HG02840 (cell line): ENCODE results near the gene KCNQ1.

ENCODE experiments used
- ATAC-seq: cut with Tn5 transposase; IDR thresholded peaks from one replicate; pipeline ENCODE4 v1.9.1; 2021; ENCODE audit warnings: mild to moderate bottlenecking, moderate library complexity, moderate number of reproducible peaks; ENCODE audit not compliant: unreplicated experiment, low FRiP score

KCNQ1 gene

DNA sequence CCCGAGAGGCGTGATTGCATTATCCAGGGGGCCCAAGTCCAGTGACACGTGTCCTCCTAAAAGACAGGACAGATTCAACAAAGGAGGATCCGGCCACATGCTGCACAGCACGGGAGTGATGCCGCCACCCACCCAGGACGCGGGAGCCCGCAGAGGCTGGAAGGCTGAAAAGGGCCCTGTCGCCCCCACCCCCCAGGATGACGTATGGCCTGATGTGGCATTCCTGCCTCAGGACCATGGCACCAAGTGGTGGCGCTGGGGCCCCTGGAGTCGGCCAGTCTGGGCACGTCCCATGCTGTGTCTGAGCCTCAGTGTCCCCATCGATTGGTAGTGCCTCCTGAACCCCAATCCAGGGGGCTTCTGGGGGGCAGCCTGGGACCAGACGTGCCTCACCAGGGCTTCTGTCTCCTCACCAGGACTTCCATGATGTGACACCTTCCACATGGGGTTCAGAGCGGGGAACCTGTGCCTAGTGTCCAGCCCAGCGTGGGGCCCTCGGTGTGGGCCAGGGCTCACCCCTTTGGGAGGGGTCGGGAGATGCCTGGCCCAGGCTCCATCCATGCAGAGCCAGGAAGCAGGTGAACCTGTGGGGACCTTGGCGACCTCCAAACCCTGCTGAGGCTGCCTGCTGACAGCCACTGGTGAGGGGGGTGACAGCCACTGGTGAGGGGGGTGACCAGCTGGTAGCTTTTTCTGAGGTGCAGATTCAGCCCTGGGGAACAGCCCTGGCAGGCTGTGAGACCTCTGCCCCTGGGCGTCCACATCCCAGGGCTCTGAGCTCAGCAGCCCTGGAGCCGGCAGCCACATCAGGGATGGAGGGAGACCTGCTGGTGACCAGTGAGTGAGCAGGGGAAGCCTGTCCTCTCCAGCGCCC, 75.3 kb downstream of the KCNQ1 start:
- no peak for ATAC-seq

DNA sequence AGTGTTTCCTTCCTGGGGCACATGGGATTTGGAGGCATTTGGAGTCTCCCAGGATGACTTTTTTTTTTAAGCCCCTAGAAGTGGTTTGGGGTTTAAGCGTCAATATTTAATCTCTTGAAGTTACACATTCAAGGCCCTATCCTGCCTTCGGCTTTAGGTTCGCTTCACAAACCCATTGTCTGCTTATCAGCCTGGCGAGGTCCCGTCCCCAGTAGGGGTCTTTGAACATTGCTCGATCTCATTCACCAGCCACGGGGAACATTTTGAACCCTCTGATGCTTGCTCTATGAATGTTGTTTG, 75.9 kb downstream of the KCNQ1 start:
- no peak for ATAC-seq

DNA sequence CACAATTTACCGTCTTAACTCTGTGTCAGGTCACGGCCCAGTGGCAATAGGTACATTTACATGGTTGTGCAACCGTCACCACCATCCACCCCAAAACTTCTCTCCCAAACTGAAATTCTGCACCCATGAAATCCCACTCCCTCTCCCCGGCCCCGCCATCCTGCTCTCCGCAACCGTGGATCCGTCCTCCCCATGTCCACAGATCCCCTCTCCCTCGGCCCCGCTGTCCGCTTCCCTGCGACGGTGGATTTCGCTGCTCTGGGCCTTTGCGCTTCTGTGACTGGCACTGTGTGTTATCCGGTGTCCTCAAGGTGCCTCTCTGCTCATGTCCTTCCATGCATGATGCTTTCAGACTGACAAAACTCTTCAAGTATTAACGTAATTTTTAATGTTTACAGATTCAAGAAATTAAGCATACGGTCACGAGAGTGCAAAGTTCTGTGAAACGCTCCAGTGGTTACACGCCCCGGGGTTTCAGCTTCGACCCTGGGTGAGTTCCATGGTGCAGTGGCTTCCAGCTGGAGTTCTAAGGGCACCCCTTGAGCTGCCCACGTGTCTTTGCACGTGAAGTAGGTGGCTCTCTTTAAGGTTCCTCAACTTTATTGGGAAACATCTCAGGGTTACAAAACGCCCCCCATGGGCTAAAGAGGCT, 76.4 kb downstream of the KCNQ1 start:
- no peak for ATAC-seq

DNA sequence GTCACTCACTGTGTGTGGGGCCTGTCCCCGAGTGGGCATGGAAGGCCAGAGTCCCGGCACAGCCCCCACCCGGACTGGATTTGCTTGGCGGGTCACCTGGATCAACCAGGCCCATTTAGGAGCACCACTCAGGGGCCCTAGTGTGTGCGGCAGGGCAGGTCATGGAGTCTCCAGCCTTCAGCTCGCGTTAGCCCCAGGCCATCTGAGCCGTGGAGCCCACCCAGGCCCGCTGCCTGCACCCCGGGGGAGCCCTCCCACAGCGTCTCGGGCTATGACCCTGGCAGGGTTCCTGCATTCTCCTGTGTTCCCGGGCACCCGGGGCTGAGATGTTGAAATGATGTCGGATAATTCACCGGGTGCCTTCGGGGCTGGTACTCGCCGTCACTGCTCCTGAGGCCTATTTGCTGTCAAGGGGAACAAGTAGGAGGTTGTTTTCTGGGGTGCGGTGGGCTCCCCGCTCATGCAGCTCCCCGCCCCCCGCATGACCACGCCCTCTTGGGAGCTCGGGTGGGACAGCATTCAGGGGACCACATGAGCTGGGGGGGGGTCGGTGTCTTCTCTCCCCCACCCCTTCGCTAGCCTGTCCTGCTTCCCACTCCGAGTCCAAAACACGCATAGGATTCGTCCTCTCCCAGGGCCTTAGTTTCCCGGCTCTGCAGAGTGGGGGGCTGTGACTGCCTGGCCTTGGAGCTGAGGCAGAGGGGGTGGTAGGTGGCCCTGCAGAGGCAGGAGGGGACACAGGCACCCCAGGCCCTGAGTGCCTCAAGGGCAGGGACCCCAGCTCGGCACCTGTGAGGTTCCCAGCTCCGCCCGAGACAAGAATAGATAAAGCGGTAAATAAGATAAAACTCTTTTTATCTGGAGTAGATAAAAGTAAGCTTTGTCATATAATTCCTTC, 77.2 kb downstream of the KCNQ1 start:
- ATAC-seq = no peak

DNA sequence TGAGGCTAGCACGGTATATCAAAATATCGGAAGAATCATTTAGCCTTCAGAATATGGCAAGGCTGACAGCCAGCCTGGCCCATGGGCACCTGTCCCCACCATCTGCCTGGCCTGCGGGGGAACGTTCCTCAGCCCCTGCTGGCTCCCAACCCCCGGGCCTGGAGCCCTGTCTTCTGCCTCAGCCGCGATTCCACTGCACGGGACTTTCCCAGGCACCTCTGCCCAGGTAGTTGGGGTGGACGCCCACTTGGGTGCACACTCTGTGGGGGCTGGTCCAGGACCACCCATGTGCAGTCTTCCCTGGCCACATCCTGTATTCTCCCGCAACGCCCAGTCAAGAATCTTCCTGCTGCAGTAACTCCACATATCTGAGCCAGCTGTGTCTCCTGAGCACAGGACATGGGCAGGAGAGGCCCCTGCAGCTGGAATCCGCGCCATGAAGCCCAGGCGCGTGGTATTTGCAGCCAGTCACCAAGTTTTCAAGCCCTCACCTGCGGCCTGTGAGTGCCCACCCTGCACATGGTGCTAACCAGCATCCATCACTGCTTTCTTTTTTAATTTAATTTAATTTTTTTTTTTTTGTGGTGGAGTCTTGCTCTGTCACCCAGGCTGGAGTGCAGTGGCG, 77.9 kb downstream of the KCNQ1 start:
- ATAC-seq = no peak

DNA sequence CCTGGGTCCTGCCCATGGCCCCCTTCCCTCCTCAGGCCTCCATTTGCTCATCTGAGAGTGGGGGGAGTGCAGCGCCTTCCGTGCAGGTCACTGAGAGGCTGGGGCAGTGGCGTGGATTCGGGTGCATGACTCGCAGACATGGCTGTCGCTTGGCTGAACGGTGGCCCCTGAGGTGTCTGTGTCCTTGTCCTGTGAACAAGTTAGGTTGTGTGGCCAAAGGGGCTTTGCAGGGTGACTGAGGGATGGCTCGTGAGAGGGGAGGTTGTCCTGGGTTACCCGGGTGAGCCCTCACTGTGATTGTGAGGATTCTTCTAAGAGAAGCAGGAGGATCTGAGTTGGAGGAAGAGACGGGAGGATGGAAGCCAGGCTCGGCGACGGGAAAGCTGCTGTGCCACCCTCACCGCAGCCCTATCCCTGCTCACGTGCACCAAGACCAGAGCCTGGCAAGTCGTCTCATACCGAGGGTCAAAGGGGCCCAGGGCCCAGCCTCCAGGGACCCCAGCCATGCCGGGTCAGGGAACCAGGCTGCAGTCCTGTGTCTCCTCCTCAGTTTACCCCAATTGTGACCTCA, 79.1 kb downstream of the KCNQ1 start:
- ATAC-seq = no peak

DNA sequence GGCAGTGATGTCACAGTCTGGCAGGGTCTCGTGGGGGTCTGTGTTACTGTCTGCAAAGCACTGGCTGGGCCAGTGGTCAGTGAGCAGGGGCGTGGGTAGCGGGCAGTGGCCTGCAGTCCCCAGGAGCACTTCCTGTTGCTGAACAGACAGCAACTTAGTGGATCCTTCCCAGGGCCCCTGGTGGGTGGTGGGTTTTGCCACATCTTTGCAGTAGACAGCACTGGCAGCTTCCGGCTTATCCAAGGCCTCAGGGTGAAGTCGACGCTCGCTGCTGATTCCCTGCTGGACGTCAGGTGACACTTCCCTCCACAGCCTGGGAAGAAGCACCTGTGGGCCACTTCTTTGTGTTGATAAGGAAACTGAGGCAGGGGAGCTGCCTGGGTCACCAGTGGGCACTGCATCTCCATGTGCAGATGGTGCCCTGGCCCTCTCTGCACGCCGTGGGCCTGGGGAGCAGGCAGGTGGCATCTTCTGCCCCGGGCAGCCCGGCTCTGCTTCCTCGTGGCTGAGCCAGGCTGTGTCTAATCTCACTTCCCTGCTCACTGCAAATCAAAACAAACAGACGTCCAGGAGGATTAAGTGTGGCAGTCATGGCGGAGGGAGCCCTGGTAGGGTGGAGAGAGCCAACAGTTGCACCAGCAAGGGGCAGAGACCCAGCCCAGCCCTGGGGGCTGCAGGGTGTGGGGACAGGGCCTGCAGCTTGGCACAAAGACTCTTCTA, 79.8 kb downstream of the KCNQ1 start:
- no peak for ATAC-seq

DNA sequence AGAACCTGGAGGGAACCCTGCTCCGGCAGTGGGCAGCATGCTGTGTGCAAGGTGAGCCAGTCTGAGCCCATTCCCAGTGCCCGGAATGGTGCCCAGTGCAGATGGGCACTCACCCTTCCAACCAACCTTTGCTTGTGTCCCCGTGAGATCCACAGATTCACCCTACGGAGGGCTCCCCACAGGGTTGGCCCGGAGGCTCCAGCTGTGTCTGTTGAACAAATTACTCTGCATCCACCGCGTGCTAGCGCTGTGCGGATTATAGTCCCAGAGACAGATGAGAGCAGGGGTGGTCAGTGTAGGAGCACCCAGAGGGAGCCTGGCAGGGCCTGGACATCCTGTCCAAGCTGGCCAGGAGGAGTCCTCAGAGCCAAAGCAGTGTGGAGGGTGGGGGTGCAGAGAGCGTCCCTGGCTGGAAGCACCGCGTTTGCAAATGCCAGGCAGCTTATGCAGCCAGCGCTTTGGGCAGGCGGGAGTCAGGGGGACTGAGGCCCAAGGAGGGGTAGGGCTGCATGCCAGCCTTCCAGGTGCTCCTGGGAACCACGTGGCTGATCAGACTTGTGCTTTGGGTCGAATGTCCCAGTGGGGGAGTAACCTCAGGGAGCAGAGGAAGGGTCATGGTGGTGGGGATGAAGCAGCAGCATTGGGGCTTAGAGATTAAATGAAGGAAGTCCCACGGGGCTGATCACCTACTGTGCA, 80.5 kb downstream of the KCNQ1 start:
- no peak for ATAC-seq

DNA sequence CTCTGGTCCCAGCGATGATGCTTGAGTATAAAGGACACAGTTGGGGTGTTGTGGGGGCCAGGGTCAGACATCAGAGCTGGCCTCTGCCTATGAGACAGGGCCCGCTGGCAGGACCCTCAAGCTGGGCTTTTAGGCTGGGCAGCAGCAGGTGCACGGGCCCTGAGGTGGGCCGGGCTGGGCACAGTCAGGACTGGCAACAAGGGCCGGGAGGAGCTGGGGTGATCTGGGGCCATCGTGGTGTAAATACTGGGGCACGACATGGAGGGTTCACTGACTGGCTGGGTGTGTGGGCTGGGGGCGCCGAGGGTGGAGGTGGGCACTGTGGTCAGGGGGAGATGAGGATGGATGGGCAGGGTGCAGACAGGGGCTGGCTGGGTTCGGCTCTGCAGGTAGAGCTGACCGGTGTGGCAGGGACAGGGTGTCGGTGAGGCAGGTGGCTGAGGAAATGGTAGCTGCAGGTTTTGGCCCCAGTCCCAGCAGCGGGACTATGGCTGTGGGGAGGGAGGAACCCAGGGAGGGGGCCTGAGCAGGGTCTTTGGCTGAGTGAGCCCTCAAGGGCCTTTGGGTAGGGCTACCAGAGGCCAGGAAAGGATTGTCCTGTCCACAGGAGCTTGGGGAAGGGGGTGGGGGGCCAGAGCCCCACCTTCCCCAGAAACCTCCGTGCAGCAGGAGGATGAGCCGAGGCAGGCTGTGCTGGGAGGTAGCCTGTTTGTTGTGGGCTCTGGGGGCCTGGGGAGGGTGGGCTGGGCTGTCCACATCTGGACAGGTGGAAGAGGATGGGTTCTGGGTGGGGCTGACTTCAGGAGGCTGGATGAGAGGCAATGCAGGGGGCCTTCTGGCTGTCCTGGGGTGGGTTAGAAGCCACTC, 81.4 kb downstream of the KCNQ1 start:
- no peak for ATAC-seq

DNA sequence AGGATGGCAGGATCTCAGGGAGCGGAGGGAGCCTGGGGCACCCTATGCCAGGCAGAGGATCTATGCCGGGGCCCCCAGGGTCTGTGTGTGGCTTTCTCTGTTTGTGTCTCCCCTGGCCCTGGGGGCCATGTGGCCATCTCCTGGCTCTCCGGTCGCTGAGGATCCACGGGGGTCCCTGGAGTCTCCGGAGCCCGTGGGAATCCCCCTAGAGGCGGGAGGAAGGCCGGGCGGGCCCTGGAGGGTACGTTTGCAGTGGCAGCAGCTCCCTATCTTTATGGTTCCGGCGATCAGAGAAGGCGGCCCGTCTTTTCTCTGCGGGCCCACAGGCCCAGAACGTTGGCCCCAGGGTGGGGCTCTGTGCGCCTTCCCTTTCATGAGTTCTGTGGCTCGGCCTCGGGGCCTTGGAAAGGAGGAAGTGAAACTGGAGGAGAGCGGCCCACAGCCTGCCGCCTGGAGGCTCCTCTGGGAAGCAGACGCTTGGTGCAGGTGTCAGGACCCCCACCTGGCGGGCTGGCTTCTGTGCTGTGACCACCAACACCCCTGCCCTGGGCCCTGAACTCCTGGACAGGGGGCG, 82.1 kb downstream of the KCNQ1 start:
- no peak for ATAC-seq

DNA sequence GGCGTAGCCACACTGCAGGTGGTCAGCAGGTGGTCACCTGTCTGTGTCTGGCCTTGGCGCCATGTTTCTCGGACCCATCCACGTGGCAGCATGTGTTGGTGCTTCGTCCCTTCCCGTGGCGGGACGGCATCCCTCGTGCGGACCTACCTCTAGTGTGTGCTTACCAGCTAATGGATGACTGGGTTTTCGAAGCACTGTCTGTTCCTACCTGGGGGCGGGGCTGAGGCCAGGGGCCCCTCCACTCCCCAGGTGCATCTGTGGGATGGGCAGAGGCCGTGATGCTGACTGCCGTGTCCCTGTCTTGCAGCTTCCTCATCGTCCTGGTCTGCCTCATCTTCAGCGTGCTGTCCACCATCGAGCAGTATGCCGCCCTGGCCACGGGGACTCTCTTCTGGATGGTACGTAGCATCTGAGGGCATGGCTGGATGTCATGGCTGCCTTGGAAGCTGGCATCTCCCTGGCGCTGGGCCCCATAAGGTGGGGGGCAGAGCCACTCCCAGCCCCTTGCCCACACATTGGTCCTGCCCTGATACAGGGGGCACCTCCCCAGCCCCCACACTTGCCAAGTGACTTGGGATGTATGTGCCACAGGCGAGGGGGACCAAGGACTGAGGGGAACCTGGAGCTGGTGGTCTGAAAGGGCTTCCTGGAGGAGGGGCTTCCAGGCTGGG, 82.9 kb downstream of the KCNQ1 start:
- ATAC-seq = no peak

DNA sequence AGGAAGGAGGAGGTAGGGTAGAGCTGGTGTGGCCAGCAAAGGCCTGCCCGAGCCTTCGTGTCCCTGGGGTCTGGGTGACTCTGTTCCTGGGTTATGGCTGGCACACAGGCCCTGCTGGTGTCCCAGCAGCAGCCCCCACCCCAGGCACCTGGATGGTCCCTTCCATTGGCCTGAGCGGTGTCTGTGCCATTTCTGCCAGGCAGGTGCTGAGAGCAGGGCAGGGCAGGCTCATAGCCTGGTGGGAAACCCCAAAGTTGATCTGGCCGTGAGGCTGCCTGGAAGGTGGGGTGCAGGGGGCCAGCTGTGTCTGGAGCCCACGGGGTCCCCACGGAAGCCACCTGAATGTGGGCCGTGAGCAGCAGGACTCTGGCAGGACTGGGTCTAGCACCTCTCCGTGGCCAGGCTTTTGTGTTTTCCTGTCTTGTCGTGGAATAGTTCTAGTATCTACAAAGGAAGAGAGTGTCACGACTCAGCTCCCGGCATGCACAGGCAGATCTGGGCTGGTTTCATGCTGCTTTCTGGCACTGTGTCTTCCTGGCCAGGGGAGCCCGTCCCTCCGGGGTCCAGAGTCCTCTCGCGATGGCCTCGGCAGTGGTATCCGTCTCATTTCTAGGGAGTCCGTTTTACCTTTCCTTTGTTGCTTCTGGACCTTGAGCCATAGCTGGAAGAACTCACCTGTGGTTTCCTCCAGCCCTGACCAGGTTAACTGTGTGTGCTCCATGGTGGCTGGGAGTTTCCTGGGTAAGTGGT, 83.7 kb downstream of the KCNQ1 start:
- ATAC-seq = no peak

DNA sequence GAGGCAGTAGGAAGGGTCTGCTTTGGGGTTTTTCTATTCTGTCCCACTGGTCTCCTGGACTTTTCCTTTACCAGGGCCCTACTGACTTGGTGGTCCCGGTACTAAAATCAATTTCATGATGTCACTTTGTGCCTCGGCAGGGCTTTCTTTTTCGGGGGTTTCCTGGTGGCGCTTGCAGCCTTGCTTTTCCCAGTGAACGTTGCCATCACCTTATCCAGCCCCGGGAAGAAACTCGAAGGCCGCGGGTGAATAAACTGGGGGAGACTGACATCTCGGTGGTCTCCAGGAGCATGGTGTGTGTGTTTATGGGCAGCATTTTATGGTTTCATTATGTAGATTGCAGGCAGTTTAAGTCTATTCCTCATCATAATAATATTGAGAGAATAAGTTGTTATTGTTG, 84.4 kb downstream of the KCNQ1 start:
- ATAC-seq = no peak

DNA sequence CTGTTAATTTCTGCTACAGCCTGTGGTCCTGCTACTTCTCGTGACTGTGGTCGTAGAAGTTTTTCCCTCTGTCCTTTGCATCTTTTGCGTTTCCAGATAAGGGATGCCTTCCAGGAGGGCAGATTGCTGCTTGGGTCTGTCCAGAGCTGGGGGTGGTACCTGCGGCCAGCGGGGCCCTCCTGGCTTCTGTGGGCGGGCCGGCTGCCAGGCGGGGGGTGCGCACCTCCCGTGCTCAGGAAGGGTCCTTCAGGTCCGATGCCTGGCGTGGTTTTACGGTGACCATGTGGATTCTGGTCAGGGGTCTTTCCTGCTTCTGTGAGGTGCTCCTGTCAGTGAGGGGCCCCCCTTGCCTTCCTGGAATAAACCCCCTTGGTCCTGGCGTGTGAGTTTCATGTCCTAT, 84.8 kb downstream of the KCNQ1 start:
- no peak for ATAC-seq

DNA sequence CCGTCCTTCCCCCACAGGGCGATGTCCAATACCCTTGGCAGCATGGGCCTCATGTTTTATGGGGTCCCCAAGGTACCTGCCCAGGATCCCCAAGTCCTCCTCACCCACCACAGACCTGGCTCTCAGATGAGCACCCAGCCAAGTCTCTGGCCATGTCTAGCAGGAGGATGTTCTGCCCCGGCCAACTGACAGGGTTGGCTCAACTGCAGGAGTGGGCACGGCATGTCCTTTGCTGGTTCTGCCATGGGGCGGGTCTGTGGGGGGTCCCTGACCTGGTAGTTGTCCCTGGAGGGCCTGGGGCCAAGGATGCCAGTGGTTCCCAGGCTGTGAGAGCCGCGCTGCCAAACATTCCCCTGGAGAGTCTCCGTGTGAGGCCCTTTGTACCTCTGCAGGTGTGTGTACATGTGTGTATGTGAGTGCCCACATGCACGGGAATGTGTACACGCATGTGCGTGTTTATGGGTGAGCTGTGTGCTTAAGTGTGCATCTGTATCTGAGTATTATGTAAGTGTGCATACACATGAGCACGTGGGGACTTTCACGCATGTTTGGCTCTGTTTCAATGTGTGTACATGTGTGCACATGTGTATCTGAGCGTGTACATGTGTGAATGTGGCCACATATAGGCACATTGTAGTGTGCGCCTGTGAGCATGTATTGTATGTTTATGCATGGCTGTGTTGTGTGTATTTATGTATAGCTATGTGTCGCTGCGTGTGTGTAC, 85.5 kb downstream of the KCNQ1 start:
- ATAC-seq = no peak

DNA sequence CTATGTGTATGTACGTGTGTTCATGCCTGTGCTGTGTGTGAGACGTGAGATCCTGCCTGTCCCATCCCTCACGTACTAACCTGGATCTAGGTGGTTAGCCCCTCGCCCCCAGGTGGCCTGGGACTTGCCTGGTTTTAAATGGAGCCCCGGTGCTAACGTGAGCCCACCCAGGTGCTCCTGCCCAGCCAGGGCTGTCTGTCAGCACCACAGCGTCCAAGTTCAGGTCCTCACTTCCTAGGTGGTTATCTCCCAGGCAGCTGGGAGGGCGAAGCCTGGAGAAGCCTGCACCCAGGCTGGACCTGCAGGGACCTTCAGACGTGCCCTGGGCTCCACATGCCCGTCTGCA, 86.0 kb downstream of the KCNQ1 start:
- ATAC-seq = no peak
